GM06990 (cell line): ENCODE measurements around the gene KIAA1328.

Experiments
- DNase-seq: peaks from one replicate; pipeline ENCODE4 v3.0.0-alpha.2; 2011; ENCODE audit not compliant: insufficient read length; ENCODE audit errors: extremely low read depth
- H3K27me3 ChIP-seq: replicated peaks from 2 replicates; pipeline ENCODE4 v1.6.0; 2011; ENCODE audit warnings: low read length; ENCODE audit not compliant: control insufficient read depth, insufficient read depth
- H3K36me3 ChIP-seq: 2 replicates; pipeline ENCODE4 v1.5.1; 2011; ENCODE audit warnings: low read length; ENCODE audit not compliant: control insufficient read depth, insufficient read depth
- H3K4me3 ChIP-seq: replicated peaks from 2 replicates; pipeline ENCODE4 v1.5.1; 2011; ENCODE audit warnings: low read depth, mild to moderate bottlenecking, control low read depth, low read length
- TF ChIP-seq, protein P1 (sequence below): IDR thresholded peaks from 2 replicates; pipeline ENCODE4 v1.5.1; 2011; ENCODE audit warnings: low read length, control low read depth, mild to moderate bottlenecking, inconsistent platforms; ENCODE audit not compliant: insufficient read depth, poor library complexity, severe bottlenecking

Gene KIAA1328

DNA sequence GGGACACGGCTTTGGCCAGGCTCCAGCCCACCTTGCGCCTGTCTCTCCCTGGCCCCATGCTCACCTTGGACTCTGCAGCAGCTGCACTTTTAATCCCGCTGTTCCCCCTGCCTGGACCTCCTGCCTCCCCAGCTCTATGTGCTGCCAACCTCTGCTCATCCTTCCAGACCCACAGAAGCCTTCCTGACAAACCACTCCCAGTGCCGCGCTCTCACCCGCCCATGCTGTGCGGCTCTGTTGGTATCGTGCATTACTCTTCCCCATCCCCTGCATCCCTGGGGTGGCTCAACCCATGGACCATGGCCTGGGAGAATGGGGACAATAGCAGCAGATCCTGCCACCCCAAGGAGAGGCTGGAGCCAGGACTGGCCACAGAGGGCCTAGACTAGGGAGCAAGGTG is 433.1 kb downstream of the KIAA1328 start:
- H3K27me3 ChIP-seq: no peaks in the 10 kb centered on the region; the same call in none of the 2 replicates
- H3K4me3 ChIP-seq: no peak overlapping the region
- TF ChIP-seq, protein P1, sequence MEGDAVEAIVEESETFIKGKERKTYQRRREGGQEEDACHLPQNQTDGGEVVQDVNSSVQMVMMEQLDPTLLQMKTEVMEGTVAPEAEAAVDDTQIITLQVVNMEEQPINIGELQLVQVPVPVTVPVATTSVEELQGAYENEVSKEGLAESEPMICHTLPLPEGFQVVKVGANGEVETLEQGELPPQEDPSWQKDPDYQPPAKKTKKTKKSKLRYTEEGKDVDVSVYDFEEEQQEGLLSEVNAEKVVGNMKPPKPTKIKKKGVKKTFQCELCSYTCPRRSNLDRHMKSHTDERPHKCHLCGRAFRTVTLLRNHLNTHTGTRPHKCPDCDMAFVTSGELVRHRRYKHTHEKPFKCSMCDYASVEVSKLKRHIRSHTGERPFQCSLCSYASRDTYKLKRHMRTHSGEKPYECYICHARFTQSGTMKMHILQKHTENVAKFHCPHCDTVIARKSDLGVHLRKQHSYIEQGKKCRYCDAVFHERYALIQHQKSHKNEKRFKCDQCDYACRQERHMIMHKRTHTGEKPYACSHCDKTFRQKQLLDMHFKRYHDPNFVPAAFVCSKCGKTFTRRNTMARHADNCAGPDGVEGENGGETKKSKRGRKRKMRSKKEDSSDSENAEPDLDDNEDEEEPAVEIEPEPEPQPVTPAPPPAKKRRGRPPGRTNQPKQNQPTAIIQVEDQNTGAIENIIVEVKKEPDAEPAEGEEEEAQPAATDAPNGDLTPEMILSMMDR: no peak
- H3K36me3 ChIP-seq: no peaks in the 10 kb centered on the region
- no peak for DNase-seq

DNA sequence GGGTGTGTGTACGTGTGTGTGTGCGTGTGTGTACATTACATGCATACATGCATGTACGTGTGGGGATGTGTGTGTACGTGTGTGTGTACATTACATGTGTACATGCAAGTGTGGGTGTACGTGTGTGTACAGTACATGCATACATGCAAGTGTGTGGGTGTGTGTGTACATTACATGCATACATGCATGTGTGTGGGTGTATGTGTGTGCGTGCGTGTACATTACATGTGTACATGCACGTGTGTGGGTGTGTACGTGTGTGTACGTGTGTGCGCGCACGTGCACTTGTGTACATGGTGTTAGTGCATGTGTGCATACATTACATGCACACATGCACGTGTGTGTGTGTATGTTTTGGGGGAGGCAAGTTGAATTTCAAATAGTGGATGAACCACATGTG is 436.0 kb downstream of the KIAA1328 start:
- DNase-seq: no peak
- H3K36me3 ChIP-seq: no peaks in the 10 kb centered on the region
- H3K4me3 ChIP-seq: no peak overlapping the region
- TF ChIP-seq, protein P1: no peak
- H3K27me3 ChIP-seq: no peaks in the 10 kb centered on the region; the same call in 1 of the 2 replicates

DNA sequence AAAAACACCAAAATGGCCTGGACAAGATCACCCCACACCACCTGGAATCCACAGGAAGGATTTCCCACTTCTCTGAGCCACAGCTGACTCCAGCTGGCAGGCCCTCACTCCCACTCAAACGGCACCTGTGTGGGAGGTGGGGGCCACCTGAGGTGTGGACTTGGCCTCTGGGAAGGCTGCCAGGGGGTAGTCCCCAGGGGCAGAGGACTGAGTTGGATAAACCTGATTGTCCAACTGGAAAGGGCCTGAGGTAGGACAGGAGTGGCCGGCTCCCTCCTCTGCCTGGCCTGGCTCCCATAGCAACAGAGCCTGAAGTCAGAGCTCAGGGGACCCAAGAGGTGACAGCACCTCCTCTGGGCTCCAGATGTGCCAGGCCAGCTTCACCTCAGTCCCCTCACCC is 436.5 kb downstream of the KIAA1328 start:
- Histone ChIP-seq H3K4me3 (no peak overlapping the region), H3K36me3 (no peaks in the 10 kb centered on the region), H3K27me3 (no peaks in the 10 kb centered on the region; the same call in 1 of the 2 replicates)
- DNase-seq: no peak
- TF ChIP-seq, protein P1: no peak

DNA sequence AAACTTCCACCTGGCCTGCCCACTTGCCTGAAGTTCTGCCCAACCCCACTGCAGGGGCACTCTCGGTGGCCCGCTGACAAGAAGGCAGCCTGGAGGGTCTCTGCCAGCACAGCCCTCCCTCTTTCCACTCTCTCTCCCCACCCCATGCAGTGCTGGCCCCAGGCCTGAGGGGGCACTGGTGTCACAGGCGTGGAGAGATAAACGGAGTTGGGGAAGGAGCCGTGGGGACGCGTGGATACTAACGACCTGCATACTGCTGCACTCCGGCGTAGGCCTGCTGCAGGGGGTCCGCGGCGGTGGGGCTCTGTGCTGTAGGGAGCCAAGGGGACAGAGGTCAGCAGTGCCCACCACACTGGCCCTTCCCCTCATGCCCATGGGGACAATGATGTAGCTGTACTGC is 437.4 kb downstream of the KIAA1328 start:
- H3K27me3 ChIP-seq: no peaks in the 10 kb centered on the region
- no peak overlapping the region for H3K4me3 ChIP-seq
- TF ChIP-seq, protein P1: peak; percentile 43
- H3K36me3 ChIP-seq: no peaks in the 10 kb centered on the region
- DNase-seq: no peak

DNA sequence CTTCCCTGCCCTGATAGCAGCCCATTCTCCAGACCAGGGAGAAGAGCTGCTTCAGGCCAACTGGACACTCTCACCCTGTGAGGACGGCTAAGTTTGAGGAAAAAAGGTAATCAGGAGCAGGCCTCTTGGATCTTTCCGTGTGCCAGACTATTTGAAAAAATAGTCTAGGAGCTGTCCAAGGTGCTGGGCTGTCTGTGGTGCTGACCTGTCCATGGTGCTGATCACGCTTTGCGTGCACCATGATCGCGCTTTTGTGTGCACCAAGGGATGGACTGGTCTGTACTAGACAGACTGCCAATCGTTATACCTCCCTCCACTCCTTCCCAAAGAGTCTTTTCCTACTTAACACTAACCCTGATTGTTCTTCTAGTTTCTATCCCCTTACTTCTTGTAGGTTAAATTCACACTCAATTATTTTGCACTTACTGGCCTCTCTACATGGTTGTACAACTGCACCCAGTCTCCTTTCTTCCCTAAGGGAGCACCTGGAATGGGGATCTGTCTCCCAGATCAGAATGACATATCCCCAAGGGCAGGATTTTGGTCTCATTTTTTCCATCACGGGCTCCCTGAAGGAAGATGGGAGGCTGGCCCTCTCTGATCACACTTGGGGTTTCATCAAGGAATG is 441.2 kb downstream of the KIAA1328 start:
- H3K4me3 ChIP-seq: no peak overlapping the region
- H3K36me3 ChIP-seq: no peaks in the 10 kb centered on the region
- TF ChIP-seq, protein P1: no peak
- no peak for DNase-seq
- no peaks in the 10 kb centered on the region for H3K27me3 ChIP-seq

DNA sequence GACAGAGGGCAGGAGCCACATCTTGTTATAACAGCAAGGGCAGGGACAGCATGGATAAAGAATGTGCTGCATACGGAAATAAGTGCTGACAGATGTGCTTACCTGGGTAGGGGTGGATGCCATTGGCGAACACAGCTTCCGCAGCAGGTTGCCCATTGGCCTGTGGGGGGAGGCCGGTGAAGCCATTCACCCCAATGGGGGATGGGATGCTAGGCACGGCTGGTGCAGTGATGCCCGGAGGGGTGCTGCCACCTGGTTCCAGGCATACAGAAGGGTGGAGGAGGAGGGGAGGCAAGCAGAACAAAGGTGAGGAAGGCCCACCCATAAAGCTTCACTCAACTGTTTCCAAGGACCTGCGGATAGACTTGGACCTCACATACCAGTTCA is 441.7 kb downstream of the KIAA1328 start:
- no peak overlapping the region for H3K4me3 ChIP-seq
- TF ChIP-seq, protein P1: no peak
- no peak for DNase-seq
- no peaks in the 10 kb centered on the region for H3K36me3 ChIP-seq
- H3K27me3 ChIP-seq: no peaks in the 10 kb centered on the region
